Hepatocyte (in vitro differentiated cells): Measurements from ENCODE around the gene AGBL4.

Experiments used
- CTCF ChIP-seq: fragments of 200-600 bp; sonication (generic); IDR thresholded peaks from 2 replicates; pipeline ENCODE4 v1.5.1; 2016; ENCODE audit warnings: antibody characterized with exemption, mild to moderate bottlenecking; ENCODE audit not compliant: poor library complexity
- EZH2phosphoT487 ChIP-seq: fragments of 200-600 bp; sonication (generic); IDR thresholded peaks from one replicate; pipeline ENCODE4 v1.6.1; 2018; ENCODE audit warnings: antibody characterized with exemption, mild to moderate bottlenecking, low read depth, moderate library complexity; ENCODE audit not compliant: unreplicated experiment, severe bottlenecking

GRCh38 chr1:49448200-49448599 lies 575.6 kb downstream of the AGBL4 start:
- TF ChIP-seq CTCF (no peak), EZH2phosphoT487 (no peak)
